ENCODE data around the gene PRKCQ. TPM values are rescaled to one million over a fixed set of nuclear protein-coding genes. Genes with fewer than 3 reads are reported as not detected.
A peak's percentile ranks its signal among the peaks of the same experiment; 100 is the strongest.

Gene PRKCQ
- total RNA-seq, 3 donors from 2014 or later = 0.64 to 1.8 (median 0.98) TPM

DNA sequence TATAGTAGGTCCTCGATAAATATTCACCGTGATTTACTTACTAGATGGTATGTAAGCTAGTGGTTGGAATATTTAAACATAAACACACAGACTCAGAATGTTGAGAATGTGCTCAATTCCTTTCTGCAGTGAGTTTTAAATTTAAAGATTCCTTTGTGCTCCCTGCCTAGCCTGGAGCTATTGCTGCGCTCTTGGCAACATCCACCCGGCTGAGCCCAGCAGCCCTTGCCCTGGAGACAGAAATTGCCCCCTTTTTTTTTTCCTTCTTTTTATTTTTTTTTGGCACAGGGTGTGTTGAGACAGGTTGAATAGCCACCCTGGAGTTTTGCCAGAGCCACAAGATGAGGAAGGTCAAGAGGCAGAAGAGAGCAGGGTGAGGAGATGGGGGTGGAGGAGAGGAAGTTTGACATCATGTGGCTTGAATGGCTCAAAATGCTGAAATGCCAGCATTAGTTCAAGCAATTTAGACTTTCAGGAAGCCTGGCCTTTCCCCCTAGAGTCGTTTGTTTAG lies 180.8 kb downstream of the PRKCQ start:
- no peaks in the 10 kb centered on the region for H3K27me3 ChIP-seq
- DNase-seq (ENCODE audit: low spot score in 2 of 2) = no peak
- no peak for TF ChIP-seq POLR2AphosphoS5 (IDR thresholded peaks at IDR 0.05)
- no peak for TF ChIP-seq POLR2A (IDR thresholded peaks at IDR 0.05)
- TF ChIP-seq, protein P1, sequence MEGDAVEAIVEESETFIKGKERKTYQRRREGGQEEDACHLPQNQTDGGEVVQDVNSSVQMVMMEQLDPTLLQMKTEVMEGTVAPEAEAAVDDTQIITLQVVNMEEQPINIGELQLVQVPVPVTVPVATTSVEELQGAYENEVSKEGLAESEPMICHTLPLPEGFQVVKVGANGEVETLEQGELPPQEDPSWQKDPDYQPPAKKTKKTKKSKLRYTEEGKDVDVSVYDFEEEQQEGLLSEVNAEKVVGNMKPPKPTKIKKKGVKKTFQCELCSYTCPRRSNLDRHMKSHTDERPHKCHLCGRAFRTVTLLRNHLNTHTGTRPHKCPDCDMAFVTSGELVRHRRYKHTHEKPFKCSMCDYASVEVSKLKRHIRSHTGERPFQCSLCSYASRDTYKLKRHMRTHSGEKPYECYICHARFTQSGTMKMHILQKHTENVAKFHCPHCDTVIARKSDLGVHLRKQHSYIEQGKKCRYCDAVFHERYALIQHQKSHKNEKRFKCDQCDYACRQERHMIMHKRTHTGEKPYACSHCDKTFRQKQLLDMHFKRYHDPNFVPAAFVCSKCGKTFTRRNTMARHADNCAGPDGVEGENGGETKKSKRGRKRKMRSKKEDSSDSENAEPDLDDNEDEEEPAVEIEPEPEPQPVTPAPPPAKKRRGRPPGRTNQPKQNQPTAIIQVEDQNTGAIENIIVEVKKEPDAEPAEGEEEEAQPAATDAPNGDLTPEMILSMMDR (IDR thresholded peaks at IDR 0.05) = no peak
- peaks cover 0 to 6% of the 10 kb centered on the region in 2 donors for H3K4me1 ChIP-seq
- H3K9me3 ChIP-seq = no peaks in the 10 kb centered on the region
- H3K4me3 ChIP-seq = no peak overlapping the region
- intact Hi-C loops (cut with DNase I; ENCODE audit: low total_unique reads) = no loop called here
- H3K27ac ChIP-seq = peak overlapping the region; percentile 54 to 73
- H3K36me3 ChIP-seq = no peaks in the 10 kb centered on the region

DNA sequence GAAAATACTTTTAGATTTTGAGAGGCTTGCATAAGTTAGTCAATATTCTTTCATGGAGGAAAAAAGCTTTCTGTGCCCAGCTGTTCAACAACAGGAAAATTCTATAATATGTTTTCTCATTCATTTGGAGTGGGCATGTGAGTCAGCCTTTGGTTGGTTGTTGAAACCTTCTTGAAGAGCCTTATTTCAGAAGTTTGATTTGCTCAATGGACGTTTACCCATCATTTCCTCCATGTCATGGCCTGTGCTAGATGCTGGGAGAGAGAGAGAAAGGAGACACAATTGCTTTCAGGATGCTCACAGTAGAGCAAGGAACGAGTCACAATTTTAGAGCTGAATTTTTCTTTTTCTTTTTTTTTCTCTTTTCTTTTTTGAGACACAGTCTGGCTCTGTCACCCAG lies 181.7 kb downstream of the PRKCQ start:
- intact Hi-C loops (cut with DNase I; ENCODE audit: low total_unique reads) = no loop called here
- H3K9me3 ChIP-seq = no peaks in the 10 kb centered on the region
- TF ChIP-seq POLR2A (IDR thresholded peaks at IDR 0.05) = no peak
- H3K36me3 ChIP-seq = no peaks in the 10 kb centered on the region
- H3K27ac ChIP-seq = no peak overlapping the region
- peaks cover 0 to 6% of the 10 kb centered on the region in 2 donors for H3K4me1 ChIP-seq
- no peak overlapping the region for H3K4me3 ChIP-seq
- no peak for DNase-seq (ENCODE audit: low spot score in 2 of 2)
- H3K27me3 ChIP-seq = no peaks in the 10 kb centered on the region

DNA sequence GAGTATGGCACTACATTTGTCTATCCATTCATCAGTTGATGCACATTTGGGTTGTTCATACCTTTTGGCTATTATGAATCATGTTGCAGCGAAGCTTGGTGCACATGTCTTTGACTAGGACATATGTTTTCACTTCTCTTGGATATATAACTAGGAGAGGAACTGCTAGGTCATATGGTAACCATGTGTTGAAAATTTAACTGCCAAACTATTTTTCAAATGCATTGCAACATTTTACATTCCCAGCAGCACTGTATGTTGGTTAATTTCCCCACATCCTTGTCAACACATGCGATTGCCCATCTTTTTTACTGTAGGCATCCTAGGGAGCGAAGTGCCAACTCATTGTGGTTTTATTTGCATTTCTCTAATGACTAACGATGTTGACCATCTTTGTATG lies 183.4 kb downstream of the PRKCQ start:
- H3K4me1 ChIP-seq = peaks cover 0 to 6% of the 10 kb centered on the region in 2 donors
- no peaks in the 10 kb centered on the region for H3K27me3 ChIP-seq
- no peak for TF ChIP-seq POLR2AphosphoS5 (IDR thresholded peaks at IDR 0.05)
- TF ChIP-seq POLR2A (IDR thresholded peaks at IDR 0.05) = no peak
- TF ChIP-seq, protein P1 (IDR thresholded peaks at IDR 0.05) = no peak
- no peak overlapping the region for H3K4me3 ChIP-seq
- H3K27ac ChIP-seq = no peak overlapping the region
- H3K9me3 ChIP-seq = no peaks in the 10 kb centered on the region
- intact Hi-C loops (cut with DNase I; ENCODE audit: low total_unique reads) = no loop called here
- no peak for DNase-seq (ENCODE audit: low spot score in 2 of 2)
- no peaks in the 10 kb centered on the region for H3K36me3 ChIP-seq

DNA sequence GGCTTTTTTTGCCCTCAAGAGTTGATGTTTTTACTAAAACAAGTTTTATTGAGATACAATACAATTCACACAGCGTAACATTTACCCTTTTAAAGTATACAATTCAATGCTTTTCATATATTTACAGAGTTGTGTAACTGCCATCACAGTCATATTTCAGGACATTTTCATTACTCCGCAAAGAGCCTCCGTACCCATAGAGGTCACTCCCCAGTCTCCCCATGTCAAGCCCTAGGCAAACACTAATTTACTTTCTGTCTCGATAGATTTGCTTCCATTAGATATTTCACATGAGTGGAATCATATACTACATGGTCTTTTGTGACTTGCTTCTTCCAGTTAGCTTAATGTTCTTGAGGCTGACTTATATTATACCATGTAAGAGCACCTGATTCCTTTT lies 183.8 kb downstream of the PRKCQ start:
- intact Hi-C loops (cut with DNase I; ENCODE audit: low total_unique reads) = no loop called here
- no peak overlapping the region for H3K27ac ChIP-seq
- DNase-seq (ENCODE audit: low spot score in 2 of 2) = no peak

DNA sequence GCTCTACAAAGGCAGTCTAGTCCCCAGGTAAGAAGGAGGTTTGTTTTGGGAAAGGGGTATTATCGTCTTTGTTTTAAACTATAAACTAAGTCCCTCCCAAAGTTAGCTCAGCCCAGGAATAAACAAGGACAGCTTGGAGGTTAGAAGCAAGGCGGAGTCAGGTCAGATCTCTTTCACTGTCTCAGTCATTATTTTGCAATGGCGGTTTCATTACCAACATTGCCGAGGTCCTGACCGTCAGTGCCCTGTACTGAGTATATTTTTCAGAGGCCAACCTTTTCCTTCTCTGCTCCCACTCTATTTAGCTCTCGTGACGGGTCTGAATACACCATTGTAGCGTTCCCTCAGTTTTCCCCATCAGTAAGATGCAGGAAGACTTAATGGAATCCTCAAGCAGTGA lies 184.5 kb downstream of the PRKCQ start:
- Histone ChIP-seq H3K9me3 (peaks cover 0 to 2% of the 10 kb centered on the region in 2 donors), H3K27ac (no peak overlapping the region), H3K4me1 (no peaks in the 10 kb centered on the region), H3K4me3 (no peak overlapping the region), H3K36me3 (no peaks in the 10 kb centered on the region), H3K27me3 (no peaks in the 10 kb centered on the region)
- intact Hi-C loops (cut with DNase I; ENCODE audit: low total_unique reads) = no loop called here
- no peak for TF ChIP-seq POLR2A (IDR thresholded peaks at IDR 0.05)
- TF ChIP-seq, protein P1 (IDR thresholded peaks at IDR 0.05) = no peak
- no peak for TF ChIP-seq POLR2AphosphoS5 (IDR thresholded peaks at IDR 0.05)
- DNase-seq (ENCODE audit: low spot score in 2 of 2) = no peak

More for the DNA sequence above, 183.8 kb downstream of the PRKCQ start:
- Histone ChIP-seq H3K9me3 (no peaks in the 10 kb centered on the region), H3K4me3 (no peak overlapping the region), H3K4me1 (peaks cover 0 to 1% of the 10 kb centered on the region in 2 donors), H3K27me3 (no peaks in the 10 kb centered on the region), H3K36me3 (no peaks in the 10 kb centered on the region)
- TF ChIP-seq, protein P1 (IDR thresholded peaks at IDR 0.05) = no peak

DNA sequence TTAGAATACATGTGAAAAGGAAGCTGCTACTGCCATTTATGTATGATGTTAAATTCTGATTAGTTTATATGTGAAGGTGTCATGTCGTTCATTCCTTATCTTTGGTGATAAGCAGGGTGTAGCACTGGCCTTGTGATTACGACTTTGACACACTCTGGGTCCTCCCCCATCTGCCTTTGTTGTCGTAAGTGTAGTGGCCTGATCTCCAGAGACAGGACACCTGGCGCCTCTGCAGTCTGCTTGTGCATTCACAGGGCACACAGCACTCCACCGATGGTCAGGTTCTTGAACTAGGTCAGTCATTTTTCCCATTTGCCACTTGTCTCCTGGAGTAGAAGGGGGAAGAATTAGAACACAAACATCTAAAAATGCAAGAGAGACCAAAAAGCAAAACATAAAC lies 186.0 kb downstream of the PRKCQ start:
- intact Hi-C loops (cut with DNase I; ENCODE audit: low total_unique reads) = no loop called here
- Histone ChIP-seq H3K27me3 (no peaks in the 10 kb centered on the region), H3K27ac (no peak overlapping the region), H3K36me3 (no peaks in the 10 kb centered on the region), H3K9me3 (peaks cover 0 to 15% of the 10 kb centered on the region in 2 donors), H3K4me3 (no peak overlapping the region), H3K4me1 (no peaks in the 10 kb centered on the region)
- no peak for DNase-seq (ENCODE audit: low spot score in 2 of 2)
- TF ChIP-seq POLR2AphosphoS5 (IDR thresholded peaks at IDR 0.05) (no peak), POLR2A (IDR thresholded peaks at IDR 0.05) (no peak)
- TF ChIP-seq, protein P1 (IDR thresholded peaks at IDR 0.05) = no peak

Data from breast epithelium (tissue), 4 donors.